Epidermal melanocyte (primary cell): Measurements from ENCODE around the gene GAPDHS.

Source experiments
- DNase-seq: peaks from one replicate; pipeline ENCODE4 v3.0.0; 2011; ENCODE audit warnings: low spot score; ENCODE audit not compliant: insufficient read length

Gene GAPDHS

DNA sequence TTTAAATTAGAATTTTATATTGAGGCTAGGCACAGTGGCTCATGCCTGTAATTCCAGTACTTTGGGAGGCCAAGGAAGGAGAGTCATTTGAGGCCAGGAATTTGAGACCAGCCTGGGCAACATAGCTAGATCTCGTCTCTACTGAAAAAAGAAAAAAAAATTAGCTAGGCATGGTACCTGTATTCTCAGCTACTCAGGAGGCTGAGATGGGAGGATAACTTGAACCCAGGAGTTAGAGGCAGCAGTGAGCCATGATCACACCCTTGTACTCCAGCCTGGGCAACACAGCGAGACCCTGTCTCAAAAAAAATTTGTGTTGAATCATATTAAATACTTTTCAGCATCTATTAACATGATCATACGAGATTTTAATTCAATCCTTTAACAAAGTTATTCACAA lies 57.6 kb downstream of the GAPDHS start:
- no peak for DNase-seq

DNA sequence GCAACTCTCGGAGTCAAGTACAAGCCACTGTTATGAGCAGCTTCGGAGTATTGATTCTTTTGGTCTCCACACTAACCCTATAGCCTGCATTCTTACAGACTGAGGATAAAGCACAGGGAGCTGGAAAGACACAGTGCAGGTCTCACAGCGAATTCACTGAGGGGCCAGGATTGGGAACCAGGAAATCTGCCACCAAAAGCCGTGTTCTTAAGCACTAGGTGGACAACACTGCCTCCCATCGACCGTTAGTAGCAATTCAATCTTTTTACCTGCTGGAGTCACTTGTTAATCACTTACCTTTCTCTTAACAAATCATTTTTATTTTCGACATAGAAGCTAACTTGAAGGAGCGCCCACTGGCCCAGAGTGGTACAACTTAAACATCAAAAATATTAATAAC lies 59.0 kb downstream of the GAPDHS start:
- DNase-seq: no peak
